Activated naive CD8-positive, alpha-beta T cell treated with anti-CD3 and anti-CD28 coated beads, Interleukin-2, amount 50 U/mL, for 16 hours (primary cell): ENCODE measurements around the gene RUNX2.

Source experiments
- DNase-seq: peaks from one replicate; pipeline ENCODE4 v3.0.0-alpha.2; 2020; ENCODE audit warnings: low read depth, low spot score

The RUNX2 gene

GRCh38 chr6:45586216-45587171, 258.4 kb downstream of the RUNX2 start:
- no peak for DNase-seq

GRCh38 chr6:45587229-45588060, 259.3 kb downstream of the RUNX2 start:
- no peak for DNase-seq

GRCh38 chr6:45589367-45589766, 261.2 kb downstream of the RUNX2 start:
- no peak for DNase-seq

GRCh38 chr6:45590226-45590625, 262.1 kb downstream of the RUNX2 start:
- DNase-seq, result no peak

- no peak for DNase-seq
These were observed 262.6 kb downstream of the RUNX2 start for GRCh38 chr6:45590696-45591184.

- no peak for DNase-seq
These were observed 263.2 kb downstream of the RUNX2 start for GRCh38 chr6:45591306-45591705.

- DNase-seq, result no peak
These were observed 263.8 kb downstream of the RUNX2 start for GRCh38 chr6:45591890-45592289.

GRCh38 chr6:45592991-45593390, 264.9 kb downstream of the RUNX2 start:
- no peak for DNase-seq

GRCh38 chr6:45595010-45595851, 267.1 kb downstream of the RUNX2 start:
- DNase-seq, result no peak

- DNase-seq, result no peak
These were observed 269.3 kb downstream of the RUNX2 start for GRCh38 chr6:45597424-45597823.

- DNase-seq, result no peak
These were observed 270.9 kb downstream of the RUNX2 start for GRCh38 chr6:45599053-45599452.

- DNase-seq, result no peak
These were observed 277.8 kb downstream of the RUNX2 start for GRCh38 chr6:45605971-45606370.

- no peak for DNase-seq
These were observed 278.8 kb downstream of the RUNX2 start for GRCh38 chr6:45606831-45607400.

GRCh38 chr6:45607798-45608197, 279.7 kb downstream of the RUNX2 start:
- DNase-seq, result no peak

- DNase-seq, result no peak
These were observed 280.3 kb downstream of the RUNX2 start for GRCh38 chr6:45608252-45608913.

- no peak for DNase-seq
These were observed 281.1 kb downstream of the RUNX2 start for GRCh38 chr6:45609141-45609638.

- DNase-seq, result no peak
These were observed 282.2 kb downstream of the RUNX2 start for GRCh38 chr6:45610374-45610773.

- no peak for DNase-seq
These were observed 282.7 kb downstream of the RUNX2 start for GRCh38 chr6:45610832-45611231.

GRCh38 chr6:45611491-45611890, 283.4 kb downstream of the RUNX2 start:
- DNase-seq, result no peak

- DNase-seq, result no peak
These were observed 285.5 kb downstream of the RUNX2 start for GRCh38 chr6:45613656-45614055.
